ENCODE measurements around the gene HDC. TPM values are rescaled to one million over a fixed set of nuclear protein-coding genes. Genes with fewer than 3 reads are reported as not detected.

HDC gene
- total and polyA plus RNA-seq, 2 donors (not counting 3 experiments of a cell fraction or from before 2014, with no cell fraction given): not detected

DNA sequence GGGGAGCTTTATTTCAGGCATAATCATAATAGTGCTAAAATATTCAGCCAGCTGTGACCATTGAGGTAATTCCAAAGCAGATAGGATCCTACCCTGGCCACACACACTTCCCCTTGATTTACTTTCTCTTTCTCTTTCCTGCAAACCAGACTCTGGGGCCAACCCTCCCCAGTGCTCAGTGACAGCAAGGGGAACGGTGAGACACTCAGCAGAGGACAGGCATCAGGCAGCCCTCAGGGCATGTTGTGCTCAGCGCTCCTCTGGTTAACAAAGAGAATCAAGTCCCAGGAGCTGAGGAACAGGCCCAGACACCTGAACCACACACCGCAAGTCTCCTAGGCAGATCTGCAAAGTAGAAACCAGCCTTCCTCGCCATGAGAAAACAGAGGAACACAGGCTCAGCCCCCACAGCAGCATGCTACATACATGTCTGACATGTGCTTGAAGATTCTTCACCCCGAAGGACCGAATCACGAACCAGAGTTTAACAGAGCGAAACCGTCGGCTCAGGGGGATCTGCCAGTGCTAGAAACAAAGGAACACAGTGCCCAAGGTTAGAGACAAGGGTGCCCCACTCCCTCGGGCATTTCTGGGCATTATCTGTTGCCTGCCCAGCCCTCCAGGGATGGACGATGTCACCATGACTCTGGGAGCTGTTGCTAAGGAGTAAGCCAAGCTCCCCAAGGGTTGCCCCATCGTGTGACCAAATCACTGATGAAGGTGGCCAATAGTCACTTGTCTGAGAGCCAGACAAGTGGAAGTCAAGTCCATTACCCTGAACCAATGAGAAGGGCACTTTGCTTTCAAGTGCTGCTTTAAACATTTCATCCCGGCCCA is 17.5 kb downstream of the HDC start:
- dilution Hi-C loops (cut with MboI; ENCODE audit: extremely low pct_ligation_motif_present, low sequenced_read_pairs) (no loop called here), intact Hi-C loops (cut with micrococcal nuclease) (no loop called here)

More for the DNA sequence above, 17.5 kb downstream of the HDC start:
- Histone ChIP-seq H3K27me3 (ENCODE audit: control insufficient read depth in 2 of 2, insufficient read depth in 2 of 2, low read length in 2 of 2) (no peaks in the 10 kb centered on the region), H3K36me3 (ENCODE audit: control insufficient read depth in 2 of 2, extremely low read depth in 1 of 2, insufficient read depth in 2 of 2, low read length in 2 of 2) (no peaks in the 10 kb centered on the region), H3K4me3 (replicated peaks in 1 of 3; ENCODE audit: insufficient read depth in 1 of 3, low read depth in 1 of 3, low read length in 3 of 3) (no peak overlapping the region), H3K9me3 (replicated peaks; ENCODE audit: control insufficient read depth, insufficient read depth, low read length) (no peaks in the 10 kb centered on the region), H3K9ac (replicated peaks; ENCODE audit: extremely low read depth, insufficient read depth, low read length) (no peak overlapping the region), H3K4me1 (ENCODE audit: control insufficient read depth, extremely low read depth, insufficient read depth, low read length) (no peaks in the 10 kb centered on the region), H3K79me2 (ENCODE audit: control insufficient read depth, insufficient read depth, low read length) (no peaks in the 10 kb centered on the region), H3K4me2 (ENCODE audit: insufficient read depth, low read length) (no peak overlapping the region), H2AFZ (ENCODE audit: low read depth, low read length) (no peak overlapping the region), H3K9me1 (replicated peaks; ENCODE audit: control insufficient read depth, extremely low read depth, insufficient read depth, low read length) (no peaks in the 10 kb centered on the region), H4K20me1 (replicated peaks; ENCODE audit: control insufficient read depth, extremely low read depth, insufficient read depth, low read length) (no peaks in the 10 kb centered on the region), H3K27ac (ENCODE audit: insufficient read depth, low read depth, low read length) (no peak overlapping the region)
- ChIA-PET POLR2A (no interaction called here), CTCF (interaction anchor here (1.7 kb wide), 1 partner anchor 12 kb away, joined by 3 read pairs; no protein-coding TSS in a partner anchor)
- no peak for TF ChIP-seq POLR2AphosphoS5 (IDR thresholded peaks at IDR 0.05; ENCODE audit: insufficient read depth, low read depth, low read length)
- TF ChIP-seq EZH2 (IDR thresholded peaks at IDR 0.05; ENCODE audit: borderline replicate concordance, low read depth, low read length, severe bottlenecking): no peak
- TF ChIP-seq MYC (IDR thresholded peaks at IDR 0.05; ENCODE audit: low read depth, low read length): no peak
- no peak for TF ChIP-seq GATA2 (IDR thresholded peaks at IDR 0.05; ENCODE audit: insufficient read depth, insufficient read length, low read depth, low read length)
- TF ChIP-seq, protein P1, sequence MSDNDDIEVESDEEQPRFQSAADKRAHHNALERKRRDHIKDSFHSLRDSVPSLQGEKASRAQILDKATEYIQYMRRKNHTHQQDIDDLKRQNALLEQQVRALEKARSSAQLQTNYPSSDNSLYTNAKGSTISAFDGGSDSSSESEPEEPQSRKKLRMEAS (IDR thresholded peaks at IDR 0.05; ENCODE audit: insufficient read depth, insufficient read length): no peak
- TF ChIP-seq JUN (IDR thresholded peaks at IDR 0.05; ENCODE audit: borderline replicate concordance, insufficient read depth, insufficient read length, low read depth): no peak
- no peak for TF ChIP-seq FOS (IDR thresholded peaks at IDR 0.05; ENCODE audit: borderline replicate concordance, insufficient read depth, low read length)
- TF ChIP-seq, protein P2, sequence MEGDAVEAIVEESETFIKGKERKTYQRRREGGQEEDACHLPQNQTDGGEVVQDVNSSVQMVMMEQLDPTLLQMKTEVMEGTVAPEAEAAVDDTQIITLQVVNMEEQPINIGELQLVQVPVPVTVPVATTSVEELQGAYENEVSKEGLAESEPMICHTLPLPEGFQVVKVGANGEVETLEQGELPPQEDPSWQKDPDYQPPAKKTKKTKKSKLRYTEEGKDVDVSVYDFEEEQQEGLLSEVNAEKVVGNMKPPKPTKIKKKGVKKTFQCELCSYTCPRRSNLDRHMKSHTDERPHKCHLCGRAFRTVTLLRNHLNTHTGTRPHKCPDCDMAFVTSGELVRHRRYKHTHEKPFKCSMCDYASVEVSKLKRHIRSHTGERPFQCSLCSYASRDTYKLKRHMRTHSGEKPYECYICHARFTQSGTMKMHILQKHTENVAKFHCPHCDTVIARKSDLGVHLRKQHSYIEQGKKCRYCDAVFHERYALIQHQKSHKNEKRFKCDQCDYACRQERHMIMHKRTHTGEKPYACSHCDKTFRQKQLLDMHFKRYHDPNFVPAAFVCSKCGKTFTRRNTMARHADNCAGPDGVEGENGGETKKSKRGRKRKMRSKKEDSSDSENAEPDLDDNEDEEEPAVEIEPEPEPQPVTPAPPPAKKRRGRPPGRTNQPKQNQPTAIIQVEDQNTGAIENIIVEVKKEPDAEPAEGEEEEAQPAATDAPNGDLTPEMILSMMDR (IDR thresholded peaks at IDR 0.05; ENCODE audit: extremely low read depth in 1 of 2, insufficient read depth in 1 of 2, low read depth in 1 of 2, low read length in 2 of 2): no peak
- no peak for TF ChIP-seq POLR2A (IDR thresholded peaks at IDR 0.05; ENCODE audit: low read depth, low read length)
- no TSS peak for BruUV-seq (replicated peaks)
- DNase-seq (ENCODE audit: low read depth, low spot score) (no peak), FAIRE-seq (no peak)
